GM23338 (cell line): Measurements from ENCODE around the gene CD300A. TPM values are rescaled to one million over a fixed set of nuclear protein-coding genes. Genes with fewer than 3 reads are reported as not detected.

Experiments
- CREB1 ChIP-seq: fragments of 250-450 bp; sonication (Bioruptor Pico); IDR thresholded peaks from 2 replicates; pipeline ENCODE4 v1.5.0; 2020; ENCODE audit warnings: low read depth, mild to moderate bottlenecking, moderate library complexity
- CTCF ChIP-seq, 2 experiments: fragments of 200-600 bp in 1 of 2; sonication (generic) in 1 of 2; conservative IDR thresholded peaks; 2 replicates each; pipeline versions ENCODE4 v1.5.1 to v1.6.1; 2016 to 2017; ENCODE audit warnings: antibody characterized with exemption in 2 of 2, low read depth in 2 of 2, mild to moderate bottlenecking in 2 of 2, moderate library complexity in 1 of 2
- ETS1 ChIP-seq: IDR thresholded peaks from 2 replicates; pipeline ENCODE4 v1.6.1; 2016; ENCODE audit warnings: antibody characterized with exemption
- EZH2 ChIP-seq: fragments of 200-600 bp; sonication (generic); IDR thresholded peaks from one replicate; pipeline ENCODE4 v1.8.0; 2017; ENCODE audit warnings: antibody characterized with exemption, mild to moderate bottlenecking, low read depth; ENCODE audit not compliant: unreplicated experiment
- EZH2phosphoT487 ChIP-seq: fragments of 200-600 bp; sonication (generic); IDR thresholded peaks from one replicate; pipeline ENCODE4 v1.8.1; 2018; ENCODE audit warnings: antibody characterized with exemption; ENCODE audit not compliant: unreplicated experiment
- JUNB ChIP-seq: IDR thresholded peaks from one replicate; pipeline ENCODE4 v1.6.1; 2016; ENCODE audit warnings: antibody characterized with exemption; ENCODE audit not compliant: unreplicated experiment
- NANOG ChIP-seq: IDR thresholded peaks from 2 replicates; pipeline ENCODE4 v1.6.1; 2016; ENCODE audit warnings: antibody characterized with exemption, borderline replicate concordance
- POLR2AphosphoS5 ChIP-seq: IDR thresholded peaks from 2 replicates; pipeline ENCODE4 v1.6.1; 2016; ENCODE audit warnings: antibody characterized with exemption, low read depth
- STAT1 ChIP-seq: IDR thresholded peaks from one replicate; pipeline ENCODE4 v1.6.1; 2016; ENCODE audit warnings: antibody characterized with exemption; ENCODE audit not compliant: unreplicated experiment
- ZNF114 ChIP-seq: fragments of 250-450 bp; sonication (Bioruptor Pico); IDR thresholded peaks from 2 replicates; pipeline ENCODE4 v1.5.0; 2020; ENCODE audit warnings: mild to moderate bottlenecking, moderate library complexity
- ZNF462 ChIP-seq: fragments of 250-450 bp; sonication (Bioruptor Pico); IDR thresholded peaks from 2 replicates; pipeline ENCODE4 v1.5.0; 2020; ENCODE audit warnings: mild to moderate bottlenecking, moderate library complexity
- polyA plus RNA-seq: library from polyadenylated mRNA; unstranded; fragments of >200 nt; fragmentation: Nextera tagmentation; extraction: Ambion mirVana; gene quantifications from 2 replicates; pipeline ENCODE4 v1.2.1, GENCODE V29; 2016
- total RNA-seq: library from RNA; depleted of rRNA; stranded (reverse); fragments of >200 nt; shearing (Covaris generic); gene quantifications from 2 replicates; pipeline ENCODE4 v1.2.3, GENCODE V29; 2014

The CD300A gene
- total and polyA plus RNA-seq, 2 experiments from 2014 or later: 0.37 to 0.45 TPM

- TF ChIP-seq ZNF462 (CRISPR knock-in tag) (no peak), JUNB (no peak), POLR2AphosphoS5 (no peak), CTCF (conservative IDR thresholded peaks at IDR 0.05; ENCODE audit: low read depth in 2 of 2) (no peak), EZH2phosphoT487 (no peak), EZH2 (no peak), CREB1 (no peak), NANOG (no peak), STAT1 (no peak), ETS1 (no peak), ZNF114 (no peak)
These were observed 21.3 kb upstream of the CD300A start (continued) for GRCh38 chr17:74445158-74445557.
